H1 (cell line): ENCODE results near the gene SLC38A5. TPM values are rescaled to one million over a fixed set of nuclear protein-coding genes. Genes with fewer than 3 reads are reported as not detected.

Experiments
- CTCF ChIA-PET: fragments of 300-600 bp; sonication (Branson Sonifier 250); formaldehyde crosslinking; loops from one replicate; lab custom pipeline; 2021; ENCODE audit not compliant: partially characterized antibody; lab: Charles Lee
- POLR2A ChIA-PET: fragments of 300-600 bp; sonication (Branson Sonifier 250); formaldehyde crosslinking; loops from one replicate; lab custom pipeline; 2021; ENCODE audit warnings: inconsistent platforms; ENCODE audit not compliant: partially characterized antibody; lab: Charles Lee
- DNase-seq, 2 experiments: peaks; one replicate each; pipeline versions ENCODE4 v3.0.0 to v3.0.0-alpha.2; 2010 to 2022; ENCODE audit warnings: low spot score in 2 of 2, low read depth in 1 of 2, mixed read lengths in 1 of 2
- FAIRE-seq: peaks from 2 replicates; lab custom pipeline; 2011; peaks lifted over from hg19 to GRCh38; lab: Jason Lieb, UNC
- H2AFZ ChIP-seq: 2 replicates; pipeline ENCODE4 v1.8.1; 2012; ENCODE audit warnings: low read length, inconsistent platforms
- H2AK5ac ChIP-seq: 2 replicates; pipeline ENCODE4 v1.6.1; 2013; ENCODE audit warnings: low read depth, low read length
- H2BK120ac ChIP-seq: replicated peaks from 2 replicates; pipeline ENCODE3; 2013; ENCODE audit warnings: low read depth, low read length, inconsistent platforms
- H2BK12ac ChIP-seq: 2 replicates; pipeline ENCODE4 v1.6.1; 2013; ENCODE audit warnings: low read depth, low read length
- H2BK15ac ChIP-seq: 2 replicates; pipeline ENCODE4 v1.6.1; 2013; ENCODE audit warnings: low read length
- H2BK20ac ChIP-seq: 2 replicates; pipeline ENCODE4 v1.6.1; 2013; ENCODE audit warnings: low read length
- H2BK5ac ChIP-seq: 2 replicates; pipeline ENCODE4 v1.6.1; 2013; ENCODE audit warnings: low read depth, low read length
- H3K14ac ChIP-seq: 2 replicates; pipeline ENCODE4 v1.6.1; 2013; ENCODE audit warnings: inconsistent platforms; ENCODE audit not compliant: insufficient read length
- H3K18ac ChIP-seq: 2 replicates; pipeline ENCODE4 v1.6.1; 2013; ENCODE audit warnings: low read length; ENCODE audit errors: extremely low read depth
- H3K23ac ChIP-seq: 2 replicates; pipeline ENCODE4 v1.6.1; 2013; ENCODE audit warnings: inconsistent platforms; ENCODE audit not compliant: insufficient read length
- H3K23me2 ChIP-seq: 2 replicates; pipeline ENCODE4 v1.6.1; 2013; ENCODE audit warnings: low read depth, low read length
- H3K27ac ChIP-seq: 2 replicates; pipeline ENCODE4 v1.6.1; 2011; ENCODE audit warnings: low read depth, low read length, inconsistent platforms
- H3K27me3 ChIP-seq, 4 experiments: replicated peaks in 1 of 4; 1 replicate in 1 of 4; 2 replicates in 3 of 4; pipeline versions ENCODE4 v1.6.1 to v1.8.1; 2011 to 2013; ENCODE audit warnings: low read length in 3 of 4, mild to moderate bottlenecking in 3 of 4, inconsistent platforms in 2 of 4, mixed read lengths in 2 of 4, moderate library complexity in 1 of 4; ENCODE audit not compliant: control insufficient read depth in 3 of 4, insufficient read depth in 3 of 4; ENCODE audit errors: extremely low read depth in 1 of 4
- H3K36me3 ChIP-seq, 4 experiments: 2 replicates each; pipeline versions ENCODE4 v1.6.1 to v1.8.1; 2011 to 2013; ENCODE audit warnings: mild to moderate bottlenecking in 4 of 4, low read length in 3 of 4, moderate library complexity in 2 of 4, control low read depth in 1 of 4, inconsistent platforms in 1 of 4; ENCODE audit not compliant: insufficient read depth in 4 of 4, control insufficient read depth in 2 of 4
- H3K4ac ChIP-seq: replicated peaks from 2 replicates; pipeline ENCODE3; 2013; ENCODE audit warnings: low read length, low read depth, mixed read lengths, inconsistent platforms; ENCODE audit not compliant: insufficient read length
- H3K4me1 ChIP-seq, 4 experiments: replicated peaks in 1 of 4; 1 replicate in 1 of 4; 2 replicates in 3 of 4; pipeline versions ENCODE4 v1.6.1 to v1.8.1; 2011 to 2013; ENCODE audit warnings: low read length in 3 of 4, inconsistent platforms in 2 of 4, mixed read lengths in 1 of 4; ENCODE audit not compliant: insufficient read depth in 4 of 4, control insufficient read depth in 3 of 4
- H3K4me2 ChIP-seq, 2 experiments: 2 replicates each; pipeline versions ENCODE4 v1.6.1 to v1.8.1; 2011 to 2013; ENCODE audit warnings: low read depth in 2 of 2, low read length in 2 of 2, control low read depth in 1 of 2, inconsistent platforms in 1 of 2, mild to moderate bottlenecking in 1 of 2; ENCODE audit not compliant: insufficient read depth in 1 of 2
- H3K4me3 ChIP-seq, 4 experiments: fragments of 200-600, 300-600 bp in 1 of 4; sonication (generic), shearing (Covaris generic), sonication (Bioruptor Twin) in 1 of 4; 2 replicates each; pipeline versions ENCODE4 v1.5.1 to v1.8.1; 2011 to 2016; ENCODE audit warnings: low read length in 4 of 4, low read depth in 3 of 4, control low read depth in 2 of 4, inconsistent platforms in 2 of 4, mild to moderate bottlenecking in 2 of 4, mixed read lengths in 1 of 4, moderate library complexity in 1 of 4; ENCODE audit not compliant: insufficient read depth in 2 of 4; ENCODE audit errors: extremely low read depth in 1 of 4
- H3K56ac ChIP-seq: replicated peaks from 2 replicates; pipeline ENCODE3; 2013; ENCODE audit warnings: low read depth, mild to moderate bottlenecking, mixed read lengths, low read length, inconsistent platforms; ENCODE audit not compliant: insufficient read length
- H3K79me1 ChIP-seq: 2 replicates; pipeline ENCODE4 v1.6.1; 2013; ENCODE audit warnings: low read depth, low read length, control low read depth
- H3K79me2 ChIP-seq, 2 experiments: 2 replicates each; pipeline versions ENCODE4 v1.6.1 to v1.8.1; 2012 to 2013; ENCODE audit warnings: low read length in 2 of 2, mild to moderate bottlenecking in 2 of 2, inconsistent platforms in 1 of 2; ENCODE audit not compliant: insufficient read depth in 2 of 2, control insufficient read depth in 1 of 2
- H3K9ac ChIP-seq, 4 experiments: replicated peaks in 1 of 4; 1 replicate in 1 of 4; 2 replicates in 3 of 4; pipeline versions ENCODE4 v1.6.1 to v1.8.1; 2011 to 2013; ENCODE audit warnings: low read depth in 3 of 4, low read length in 3 of 4, control low read depth in 2 of 4, mild to moderate bottlenecking in 2 of 4, moderate library complexity in 2 of 4, inconsistent platforms in 1 of 4; ENCODE audit errors: extremely low read depth in 1 of 4
- H3K9me3 ChIP-seq, 2 experiments: 2 replicates each; pipeline versions ENCODE4 v1.6.1 to v1.8.1; 2012 to 2013; ENCODE audit warnings: mild to moderate bottlenecking in 2 of 2, moderate library complexity in 2 of 2, control low read depth in 1 of 2, inconsistent platforms in 1 of 2, low read depth in 1 of 2, low read length in 1 of 2, mixed read lengths in 1 of 2; ENCODE audit not compliant: insufficient read depth in 2 of 2
- H4K20me1 ChIP-seq, 2 experiments: replicated peaks in 1 of 2; 2 replicates each; pipeline versions ENCODE3 to v1.8.1; 2011 to 2013; ENCODE audit warnings: inconsistent platforms in 2 of 2, low read length in 2 of 2, mild to moderate bottlenecking in 1 of 2; ENCODE audit not compliant: insufficient read depth in 2 of 2, control insufficient read depth in 1 of 2
- H4K5ac ChIP-seq: 2 replicates; pipeline ENCODE4 v1.6.1; 2013; ENCODE audit warnings: low read length, low read depth, mixed read lengths, inconsistent platforms; ENCODE audit not compliant: insufficient read length
- H4K8ac ChIP-seq: 2 replicates; pipeline ENCODE4 v1.8.0; 2013; ENCODE audit warnings: mild to moderate bottlenecking, moderate library complexity, low read length, inconsistent platforms; ENCODE audit not compliant: insufficient read depth; ENCODE audit errors: extremely low read depth
- H4K91ac ChIP-seq: replicated peaks from 2 replicates; pipeline ENCODE3; 2013; ENCODE audit warnings: low read length, mixed read lengths, inconsistent platforms; ENCODE audit not compliant: insufficient read length
- ASH2L ChIP-seq: fragments of 200-600, 300-600 bp; sonication (generic); IDR thresholded peaks from one replicate; pipeline ENCODE4 v1.7.1; 2017; ENCODE audit warnings: low read length
- CBX5 ChIP-seq: fragments of 300-800, 300-1000 bp; sonication (generic); IDR thresholded peaks from 2 replicates; pipeline ENCODE4 v1.7.1; 2016; ENCODE audit warnings: antibody characterized with exemption, low read length, low read depth
- EP300 ChIP-seq, 2 experiments: IDR thresholded peaks; 1 replicate in 1 of 2; 2 replicates in 1 of 2; pipeline ENCODE4 v1.6.1; 2011 to 2012; ENCODE audit warnings: low read depth in 2 of 2, low read length in 2 of 2, mild to moderate bottlenecking in 2 of 2, borderline replicate concordance in 1 of 2, inconsistent platforms in 1 of 2, moderate library complexity in 1 of 2
- GABPA ChIP-seq: IDR thresholded peaks from 2 replicates; pipeline ENCODE4 v1.6.1; 2011; ENCODE audit warnings: mild to moderate bottlenecking, low read length, moderate library complexity, borderline replicate concordance; ENCODE audit not compliant: insufficient read depth
- JUN ChIP-seq: IDR thresholded peaks from 2 replicates; pipeline ENCODE4 v1.6.1; 2011; ENCODE audit warnings: low read depth, mild to moderate bottlenecking, improper control_type of control experiment, low read length
- KDM5A ChIP-seq: fragments of 200-600 bp; IDR thresholded peaks from 2 replicates; pipeline ENCODE4 v1.7.1; 2012; ENCODE audit warnings: mild to moderate bottlenecking, low read length, inconsistent platforms, mixed read lengths
- MAX ChIP-seq: IDR thresholded peaks from 2 replicates; pipeline ENCODE4 v1.6.1; 2012; ENCODE audit warnings: inconsistent platforms
- NANOG ChIP-seq: IDR thresholded peaks from 2 replicates; pipeline ENCODE4 v1.6.1; 2011; ENCODE audit warnings: low read length, low read depth, mild to moderate bottlenecking, inconsistent platforms; ENCODE audit not compliant: insufficient read depth, poor library complexity, severe bottlenecking
- SP2 ChIP-seq: IDR thresholded peaks from 2 replicates; pipeline ENCODE4 v1.6.1; 2012; ENCODE audit warnings: mild to moderate bottlenecking, low read length, inconsistent platforms
- SRF ChIP-seq: IDR thresholded peaks from 2 replicates; pipeline ENCODE4 v1.6.1; 2011; ENCODE audit warnings: mild to moderate bottlenecking, low read depth, low read length, moderate library complexity
- SUZ12 ChIP-seq: fragments of 200-600 bp; sonication (generic); IDR thresholded peaks from 2 replicates; pipeline ENCODE4 v1.6.1; 2012; ENCODE audit warnings: mild to moderate bottlenecking, inconsistent platforms, low read length, moderate library complexity, mixed read lengths
- TAF7 ChIP-seq: optimal IDR thresholded peaks from 2 replicates; pipeline ENCODE3; 2011; ENCODE audit warnings: low read depth, mild to moderate bottlenecking, inconsistent platforms, low read length, moderate library complexity, borderline replicate concordance
- TCF12 ChIP-seq: IDR thresholded peaks from 2 replicates; pipeline ENCODE4 v1.6.1; 2011; ENCODE audit warnings: low read depth, mild to moderate bottlenecking, low read length
- TEAD4 ChIP-seq: IDR thresholded peaks from 2 replicates; pipeline ENCODE4 v1.6.1; 2012; ENCODE audit warnings: low read depth, low read length, inconsistent platforms, mixed read lengths
- YY1 ChIP-seq: IDR thresholded peaks from 2 replicates; pipeline ENCODE4 v1.6.1; 2011; ENCODE audit warnings: low read depth, mild to moderate bottlenecking, low read length
- WGBS, 2 experiments: shearing (Covaris generic) in 1 of 2; methylation state at CpG; one replicate each; pipeline versions ENCODE4 v1.1.6 to v1.1.7; 2013 to 2015; ENCODE audit warnings: low lambda C conversion rate in 2 of 2, mixed read lengths in 2 of 2, inconsistent platforms in 1 of 2, low coverage in 1 of 2, missing lambda C conversion rate in 1 of 2; ENCODE audit not compliant: insufficient replicate concordance in 2 of 2, insufficient coverage in 1 of 2, insufficient read length in 1 of 2; ENCODE audit errors: extremely low coverage in 1 of 2, missing lambda C conversion rate in 1 of 2; 5-methylcytosine and 5-hydroxymethylcytosine counted together
- polyA plus RNA-seq, 7 experiments: library from polyadenylated mRNA; depleted of rRNA in 3 of 7; stranded (reverse) in 5 of 7; unstranded in 2 of 7; fragments of >200 nt in 5 of 7; fragments of 200-250 nt in 2 of 7; gene quantifications; 1 replicate in 5 of 7; 2 replicates in 1 of 7; 4 replicates in 1 of 7; pipeline versions ENCODE4 v1.2.1 to v1.2.3, GENCODE V29; 2011 to 2013; ENCODE audit warnings: missing spikeins in 2 of 7, mixed read lengths in 2 of 7
- total RNA-seq: library from RNA; stranded (reverse); fragmentation: NEBNext Ultra II Directional; extraction: Animal tissue kit (Norgen Biotek cat#: 25700); gene quantifications from 2 replicates; pipeline ENCODE4 v1.2.1, GENCODE V29; 2021

Gene SLC38A5
- total and polyA plus RNA-seq, 2 of the 8 experiments (the other 6 are each of a cell fraction or from before 2014, with no cell fraction given) = 70.9 to 106 TPM

DNA sequence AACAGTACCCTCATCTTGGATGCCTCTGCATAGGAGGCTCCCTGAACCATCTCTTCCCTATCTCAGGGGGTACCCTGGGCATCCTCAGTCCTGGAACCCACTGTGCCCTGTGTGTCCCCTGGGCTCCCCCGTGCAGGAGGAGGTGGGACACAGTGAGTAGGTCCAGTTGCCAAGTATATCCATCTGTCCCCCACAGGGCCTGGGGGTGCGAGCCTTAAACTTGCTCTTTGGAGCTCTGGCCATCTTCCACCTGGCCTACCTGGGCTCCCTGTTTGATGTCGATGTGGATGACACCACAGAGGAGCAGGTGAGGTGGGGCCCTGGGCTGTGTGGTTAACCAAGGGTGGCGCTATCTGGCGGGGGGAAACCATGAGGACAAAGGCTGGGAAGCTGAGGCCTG is 46.9 kb upstream of the SLC38A5 start:
- no peak overlapping the region for H2BK15ac ChIP-seq
- no peaks in the 10 kb centered on the region for H3K27me3 ChIP-seq
- H4K8ac ChIP-seq = no peak overlapping the region
- peaks cover 0 to 2% (median 0%) of the 10 kb centered on the region in 4 experiments; a peak in 3 of 8 replicates for H3K36me3 ChIP-seq
- no peak for FAIRE-seq
- H3K56ac ChIP-seq = no peak overlapping the region
- H3K79me1 ChIP-seq = no peaks in the 10 kb centered on the region
- no peaks in the 10 kb centered on the region for H3K4me1 ChIP-seq
- H4K20me1 ChIP-seq = no peaks in the 10 kb centered on the region
- H2AFZ ChIP-seq = no peak overlapping the region
- ChIA-PET POLR2A (no interaction called here), CTCF (no interaction called here)
- H2AK5ac ChIP-seq = no peak overlapping the region
- no peak overlapping the region for H3K18ac ChIP-seq
- no peak overlapping the region for H3K14ac ChIP-seq
- H4K91ac ChIP-seq = no peak overlapping the region
- H3K23ac ChIP-seq = no peak overlapping the region
- H4K5ac ChIP-seq = no peak overlapping the region
- no peak overlapping the region for H2BK12ac ChIP-seq
- no peak overlapping the region for H2BK5ac ChIP-seq
- WGBS, 2 experiments = 78% methylated on average over 3 of the region's 5 CpGs; no CpG with 5 or more reads in 1 of the 2 experiments
- no peak overlapping the region for H3K4ac ChIP-seq
- H3K79me2 ChIP-seq = peaks cover 0 to under 1% of the 10 kb centered on the region in 2 experiments; a peak in 2 of 4 replicates
- no peak overlapping the region for H3K9ac ChIP-seq
- DNase-seq = no peak
- no peaks in the 10 kb centered on the region for H3K9me3 ChIP-seq
- H2BK120ac ChIP-seq = no peak overlapping the region
- H2BK20ac ChIP-seq = no peak overlapping the region
- no peak overlapping the region for H3K27ac ChIP-seq
- no peak overlapping the region for H3K4me2 ChIP-seq
- H3K23me2 ChIP-seq = no peaks in the 10 kb centered on the region; the same call in 1 of the 2 replicates
- H3K4me3 ChIP-seq = no peak overlapping the region
- TF ChIP-seq SP2 (no peak), ASH2L (no peak), JUN (no peak), MAX (no peak), KDM5A (no peak), EP300 (IDR thresholded peaks at IDR 0.05; ENCODE audit: borderline replicate concordance in 1 of 2, low read depth in 2 of 2, low read length in 2 of 2) (no peak), TCF12 (no peak), NANOG (no peak), SRF (no peak), YY1 (no peak), SUZ12 (no peak), TAF7 (no peak), CBX5 (no peak), GABPA (no peak), TEAD4 (no peak)
